H1 (cell line): ENCODE results near the gene MAGI2.

Experiments
- CTCF ChIP-seq, 3 experiments: IDR thresholded peaks; 1 replicate in 2 of 3; 2 replicates in 1 of 3; pipeline versions ENCODE4 v1.5.1 to v1.6.1; 2011; ENCODE audit warnings: low read length in 3 of 3, mild to moderate bottlenecking in 3 of 3, inconsistent platforms in 2 of 3, low read depth in 1 of 3, moderate library complexity in 1 of 3; ENCODE audit not compliant: insufficient read depth in 1 of 3; ENCODE audit errors: control extremely low read depth in 1 of 3
- JUN ChIP-seq: IDR thresholded peaks from 2 replicates; pipeline ENCODE4 v1.6.1; 2011; ENCODE audit warnings: low read depth, mild to moderate bottlenecking, improper control_type of control experiment, low read length
- SIN3A ChIP-seq, 2 experiments: IDR thresholded peaks in 1 of 2; conservative IDR thresholded peaks in 1 of 2; 2 replicates each; pipeline ENCODE4 v1.6.1; 2011 to 2012; ENCODE audit warnings: low read length in 2 of 2, improper control_type of control experiment in 1 of 2, low read depth in 1 of 2, mild to moderate bottlenecking in 1 of 2

- no peak for TF ChIP-seq SIN3A (conservative IDR thresholded peaks at IDR 0.05 in 1 of 2, IDR thresholded peaks at IDR 0.05 in 1 of 2; ENCODE audit: low read depth in 1 of 2, low read length in 2 of 2)
- no peak for TF ChIP-seq JUN
- no peak for TF ChIP-seq CTCF (IDR thresholded peaks at IDR 0.05; ENCODE audit: control extremely low read depth in 1 of 3, insufficient read depth in 1 of 3, low read depth in 1 of 3, low read length in 3 of 3)
Observed at GRCh38 chr7:78169992-78170391, 1283.5 kb downstream of the MAGI2 start.
